Islet of Langerhans (tissue), 1 donor: ENCODE results near the gene OSBPL10.

Experiments used
- FAIRE-seq: peaks from one replicate; lab custom pipeline; 2011; peaks lifted over from hg19 to GRCh38; lab: Jason Lieb, UNC

OSBPL10 gene

GRCh38 chr3:31921837-31922236 is 59.2 kb downstream of the OSBPL10 start:
- no peak for FAIRE-seq

- no peak for FAIRE-seq
Observed at GRCh38 chr3:31920310-31920709, 60.8 kb downstream of the OSBPL10 start.

GRCh38 chr3:31919528-31919927 is 61.5 kb downstream of the OSBPL10 start:
- FAIRE-seq, result no peak

GRCh38 chr3:31918179-31919150 is 62.6 kb downstream of the OSBPL10 start:
- FAIRE-seq, result peak; percentile 90

GRCh38 chr3:31917303-31918005 is 63.6 kb downstream of the OSBPL10 start:
- no peak for FAIRE-seq

GRCh38 chr3:31911643-31912042 is 69.4 kb downstream of the OSBPL10 start:
- no peak for FAIRE-seq

- FAIRE-seq, result no peak
Observed at GRCh38 chr3:31911124-31911523, 69.9 kb downstream of the OSBPL10 start.

GRCh38 chr3:31909455-31909854 is 71.6 kb downstream of the OSBPL10 start:
- FAIRE-seq, result no peak

- FAIRE-seq, result no peak
Observed at GRCh38 chr3:31908391-31909097, 72.5 kb downstream of the OSBPL10 start.

- FAIRE-seq, result no peak
Observed at GRCh38 chr3:31906182-31906581, 74.9 kb downstream of the OSBPL10 start.

- FAIRE-seq, result no peak
Observed at GRCh38 chr3:31903686-31904431, 77.2 kb downstream of the OSBPL10 start.

- FAIRE-seq, result no peak
Observed at GRCh38 chr3:31900583-31900982, 80.5 kb downstream of the OSBPL10 start.

GRCh38 chr3:31896648-31897433 is 84.2 kb downstream of the OSBPL10 start:
- FAIRE-seq, result no peak

GRCh38 chr3:31896026-31896425 is 85.0 kb downstream of the OSBPL10 start:
- no peak for FAIRE-seq

- FAIRE-seq, result no peak
Observed at GRCh38 chr3:31895471-31895870, 85.6 kb downstream of the OSBPL10 start.

- FAIRE-seq, result no peak
Observed at GRCh38 chr3:31892916-31893573, 88.0 kb downstream of the OSBPL10 start.

- FAIRE-seq, result no peak
Observed at GRCh38 chr3:31892500-31892899, 88.6 kb downstream of the OSBPL10 start.

GRCh38 chr3:31891876-31892455 is 89.1 kb downstream of the OSBPL10 start:
- no peak for FAIRE-seq

- no peak for FAIRE-seq
Observed at GRCh38 chr3:31890742-31891469, 90.2 kb downstream of the OSBPL10 start.

- no peak for FAIRE-seq
Observed at GRCh38 chr3:31890007-31890406, 91.1 kb downstream of the OSBPL10 start.
